Measurements from ENCODE around the gene MARCHF7.
"Not testable (repeated sequence)": the region's sequence is repeated elsewhere in the genome, so short reads cannot be mapped to it uniquely, and the experiment has no call there.

MARCHF7 gene

GRCh38 chr2:159716857-159717256 lies 4.6 kb downstream of the MARCHF7 start:
- no peak for DNase-seq

- no peak for DNase-seq
Observed at GRCh38 chr2:159720676-159721075, 8.4 kb downstream of the MARCHF7 start.

- DNase-seq = no peak
Observed at GRCh38 chr2:159722580-159722979, 10.3 kb downstream of the MARCHF7 start.

GRCh38 chr2:159724795-159725572 lies 12.7 kb downstream of the MARCHF7 start:
- not testable (repeated sequence) for DNase-seq

GRCh38 chr2:159725713-159726112 lies 13.4 kb downstream of the MARCHF7 start:
- DNase-seq = no peak

GRCh38 chr2:159728629-159729028 lies 16.3 kb downstream of the MARCHF7 start:
- DNase-seq = no peak

GRCh38 chr2:159735648-159736047 lies 23.3 kb downstream of the MARCHF7 start:
- no peak for DNase-seq

- DNase-seq = no peak
Observed at GRCh38 chr2:159736048-159736447, 23.7 kb downstream of the MARCHF7 start.

- DNase-seq = no peak
Observed at GRCh38 chr2:159737292-159737916, 25.1 kb downstream of the MARCHF7 start.

- no peak for DNase-seq
Observed at GRCh38 chr2:159737917-159738296, 25.6 kb downstream of the MARCHF7 start.

- no peak for DNase-seq
Observed at GRCh38 chr2:159738509-159739390, 26.4 kb downstream of the MARCHF7 start.

- DNase-seq = no peak
Observed at GRCh38 chr2:159742846-159743245, 30.5 kb downstream of the MARCHF7 start.

GRCh38 chr2:159744363-159744762 lies 32.1 kb downstream of the MARCHF7 start:
- no peak for DNase-seq

GRCh38 chr2:159745237-159745636 lies 32.9 kb downstream of the MARCHF7 start:
- not testable (repeated sequence) for DNase-seq

- DNase-seq = no peak
Observed at GRCh38 chr2:159748089-159748488, 35.8 kb downstream of the MARCHF7 start.

- DNase-seq = no peak
Observed at GRCh38 chr2:159750873-159751272, 38.6 kb downstream of the MARCHF7 start.

GRCh38 chr2:159753797-159754196 lies 41.5 kb downstream of the MARCHF7 start:
- no peak for DNase-seq

GRCh38 chr2:159755014-159755413 lies 42.7 kb downstream of the MARCHF7 start:
- DNase-seq = no peak

GRCh38 chr2:159755788-159756187 lies 43.5 kb downstream of the MARCHF7 start:
- DNase-seq = no peak

- no peak for DNase-seq
Observed at GRCh38 chr2:159758239-159758638, 45.9 kb downstream of the MARCHF7 start.

- DNase-seq = no peak
Observed at GRCh38 chr2:159758686-159759085, 46.4 kb downstream of the MARCHF7 start.

- DNase-seq = no peak
Observed at GRCh38 chr2:159759577-159759976, 47.3 kb downstream of the MARCHF7 start.

- no peak for DNase-seq
Observed at GRCh38 chr2:159760326-159760725, 48.0 kb downstream of the MARCHF7 start.

- no peak for DNase-seq
Observed at GRCh38 chr2:159762075-159762474, 49.8 kb downstream of the MARCHF7 start.

Measured in NCI-H2081 (cell line).